Measurements from ENCODE around the gene RAB36. TPM values are rescaled to one million over a fixed set of nuclear protein-coding genes. Genes with fewer than 3 reads are reported as not detected.

RAB36 gene
- total and polyA plus RNA-seq, 7 experiments from 2014 or later = 0.10 to 1.2 (median 0.40) TPM

- no peaks in the 10 kb centered on the region for H3K9me3 ChIP-seq (ENCODE audit: control insufficient read depth in 2 of 3, low read length in 3 of 3)
- intact Hi-C loops (cut with micrococcal nuclease) = no loop called here
- no peaks in the 10 kb centered on the region for H3K27me3 ChIP-seq (ENCODE audit: control insufficient read depth in 2 of 2, insufficient read depth in 2 of 2, low read length in 2 of 2)
- Mint-ChIP-seq H3K27me3 (no peaks in the 10 kb centered on the region), H3K4me3 (peak overlapping the region in 1 of 10 donors; percentile 53), H3K36me3 (peaks cover 0 to 30% (median 2%) of the 10 kb centered on the region in 5 donors), H3K9me3 (peaks cover 0 to 1% (median 0%) of the 10 kb centered on the region in 11 donors), H3K27ac (peak overlapping the region in 2 of 9 donors; percentile 63 to 67), H3K4me1 (peaks cover 5 to 80% (median 68%) of the 10 kb centered on the region in 7 donors)
- H3K4me1 ChIP-seq (ENCODE audit: control insufficient read depth in 2 of 2, insufficient read depth in 2 of 2, low read length in 2 of 2) = peaks cover 0 to 7% of the 10 kb centered on the region in 2 donors
- no peak overlapping the region for H3K4me3 ChIP-seq (ENCODE audit: low read length)
- ATAC-seq (no peak), DNase-seq (no peak)
- H3K36me3 ChIP-seq (ENCODE audit: control insufficient read depth in 2 of 3, insufficient read depth in 3 of 3, low read length in 3 of 3) = peaks cover 0 to 30% (median 0%) of the 10 kb centered on the region in 3 experiments
- CTCF ChIA-PET = no interaction called here
- POLR2A ChIA-PET = no interaction called here
- peak overlapping the region; percentile 20 for H3K27ac ChIP-seq (ENCODE audit: low read depth, low read length)
These were observed 50.9 kb downstream of the RAB36 start for GRCh38 chr22:23196165-23196564.

- no peak overlapping the region for H3K4me3 ChIP-seq (ENCODE audit: low read length)
- H3K27me3 ChIP-seq (ENCODE audit: control insufficient read depth in 2 of 2, insufficient read depth in 2 of 2, low read length in 2 of 2) = no peaks in the 10 kb centered on the region
- peaks cover 0 to 1% (median 0%) of the 10 kb centered on the region in 11 donors for H3K9me3 Mint-ChIP-seq
- peaks cover 0 to 7% of the 10 kb centered on the region in 2 donors for H3K4me1 ChIP-seq (ENCODE audit: control insufficient read depth in 2 of 2, insufficient read depth in 2 of 2, low read length in 2 of 2)
- H3K36me3 Mint-ChIP-seq = peaks cover 0 to 27% (median 0%) of the 10 kb centered on the region in 5 donors
- peak overlapping the region in 7 of 9 donors; percentile 10 to 92 (median 75) for H3K27ac Mint-ChIP-seq
- H3K4me1 Mint-ChIP-seq = peaks cover 6 to 79% (median 62%) of the 10 kb centered on the region in 7 donors
- ChIA-PET CTCF (no interaction called here), POLR2A (no interaction called here)
- intact Hi-C loops (cut with micrococcal nuclease) = no loop called here
- no peak for DNase-seq
- no peak for ATAC-seq
- H3K4me3 Mint-ChIP-seq = peak overlapping the region in 1 of 10 donors; percentile 67
- no peak overlapping the region for H3K27ac ChIP-seq (ENCODE audit: low read depth, low read length)
- H3K36me3 ChIP-seq (ENCODE audit: control insufficient read depth in 2 of 3, insufficient read depth in 3 of 3, low read length in 3 of 3) = peaks cover 0 to 21% (median 0%) of the 10 kb centered on the region in 3 experiments
- H3K9me3 ChIP-seq (ENCODE audit: control insufficient read depth in 2 of 3, low read length in 3 of 3) = no peaks in the 10 kb centered on the region
- no peaks in the 10 kb centered on the region for H3K27me3 Mint-ChIP-seq
These were observed 52.6 kb downstream of the RAB36 start for GRCh38 chr22:23197836-23198235.

- peaks cover 0 to 7% of the 10 kb centered on the region in 2 donors for H3K4me1 ChIP-seq (ENCODE audit: control insufficient read depth in 2 of 2, insufficient read depth in 2 of 2, low read length in 2 of 2)
- H3K36me3 Mint-ChIP-seq = peaks cover 0 to 32% (median 0%) of the 10 kb centered on the region in 5 donors
- no peak overlapping the region for H3K4me3 ChIP-seq (ENCODE audit: low read length)
- ChIA-PET CTCF (interaction anchor here (0.6 kb wide), 1 partner anchor 1102 kb away, joined by 3 read pairs; no protein-coding TSS in a partner anchor), POLR2A (interaction anchor here (1.1 kb wide), 1 partner anchor 12 kb away, joined by 3 read pairs; no protein-coding TSS in a partner anchor)
- DNase-seq (no peak), ATAC-seq (no peak)
- H3K4me3 Mint-ChIP-seq = peak overlapping the region in 1 of 10 donors; percentile 15
- H3K9me3 ChIP-seq (ENCODE audit: control insufficient read depth in 2 of 3, low read length in 3 of 3) = no peaks in the 10 kb centered on the region
- peaks cover 9 to 79% (median 57%) of the 10 kb centered on the region in 7 donors for H3K4me1 Mint-ChIP-seq
- no peaks in the 10 kb centered on the region for H3K27me3 ChIP-seq (ENCODE audit: control insufficient read depth in 2 of 2, insufficient read depth in 2 of 2, low read length in 2 of 2)
- H3K9me3 Mint-ChIP-seq = peaks cover 0 to 1% (median 0%) of the 10 kb centered on the region in 11 donors
- peaks cover 0 to 27% (median 0%) of the 10 kb centered on the region in 3 experiments for H3K36me3 ChIP-seq (ENCODE audit: control insufficient read depth in 2 of 3, insufficient read depth in 3 of 3, low read length in 3 of 3)
- H3K27ac Mint-ChIP-seq = peak overlapping the region in 4 of 9 donors; percentile 53 to 81 (median 76)
- no peaks in the 10 kb centered on the region for H3K27me3 Mint-ChIP-seq
- intact Hi-C loops (cut with micrococcal nuclease) = no loop called here
- no peak overlapping the region for H3K27ac ChIP-seq (ENCODE audit: low read depth, low read length)
These were observed 53.9 kb downstream of the RAB36 start for GRCh38 chr22:23199159-23199558.

- Histone ChIP-seq H3K9me3 (ENCODE audit: control insufficient read depth in 2 of 3, low read length in 3 of 3) (no peaks in the 10 kb centered on the region), H3K36me3 (ENCODE audit: control insufficient read depth in 2 of 3, insufficient read depth in 3 of 3, low read length in 3 of 3) (peaks cover 0 to 31% (median 0%) of the 10 kb centered on the region in 3 experiments), H3K27me3 (ENCODE audit: control insufficient read depth in 2 of 2, insufficient read depth in 2 of 2, low read length in 2 of 2) (no peaks in the 10 kb centered on the region), H3K27ac (ENCODE audit: low read depth, low read length) (no peak overlapping the region), H3K4me3 (ENCODE audit: low read length) (no peak overlapping the region), H3K4me1 (ENCODE audit: control insufficient read depth in 2 of 2, insufficient read depth in 2 of 2, low read length in 2 of 2) (peaks cover 0 to 7% of the 10 kb centered on the region in 2 donors)
- Mint-ChIP-seq H3K27me3 (no peaks in the 10 kb centered on the region), H3K4me3 (peak overlapping the region in 3 of 10 donors; percentile 10 to 38 (median 19)), H3K27ac (peak overlapping the region in 7 of 9 donors; percentile 40 to 78 (median 59)), H3K36me3 (peaks cover 0 to 41% (median 0%) of the 10 kb centered on the region in 5 donors), H3K4me1 (peaks cover 9 to 86% (median 61%) of the 10 kb centered on the region in 7 donors), H3K9me3 (peaks cover 0 to 1% (median 0%) of the 10 kb centered on the region in 11 donors)
- POLR2A ChIA-PET = interaction anchor here (1.3 kb wide), 1 partner anchor 14 kb away, joined by 3 read pairs; no protein-coding TSS in a partner anchor
- DNase-seq = no peak
- CTCF ChIA-PET = interaction anchor here (0.6 kb wide), 1 partner anchor 21 kb away, joined by 3 read pairs; no protein-coding TSS in a partner anchor
- ATAC-seq = no peak
- intact Hi-C loops (cut with micrococcal nuclease) = no loop called here
These were observed 55.6 kb downstream of the RAB36 start for GRCh38 chr22:23200898-23201297.

GRCh38 chr22:23202812-23203451 lies 57.7 kb downstream of the RAB36 start:
- H3K4me1 Mint-ChIP-seq = peaks cover 9 to 83% (median 58%) of the 10 kb centered on the region in 7 donors
- H3K9me3 Mint-ChIP-seq = no peaks in the 10 kb centered on the region
- Histone ChIP-seq H3K36me3 (ENCODE audit: control insufficient read depth in 2 of 3, insufficient read depth in 3 of 3, low read length in 3 of 3) (peaks cover 0 to 21% (median 0%) of the 10 kb centered on the region in 3 experiments), H3K9me3 (ENCODE audit: control insufficient read depth in 2 of 3, low read length in 3 of 3) (no peaks in the 10 kb centered on the region), H3K4me1 (ENCODE audit: control insufficient read depth in 2 of 2, insufficient read depth in 2 of 2, low read length in 2 of 2) (peaks cover 0 to 6% of the 10 kb centered on the region in 2 donors), H3K4me3 (ENCODE audit: low read length) (no peak overlapping the region), H3K27ac (ENCODE audit: low read depth, low read length) (no peak overlapping the region), H3K27me3 (ENCODE audit: control insufficient read depth in 2 of 2, insufficient read depth in 2 of 2, low read length in 2 of 2) (no peaks in the 10 kb centered on the region)
- ChIA-PET CTCF (no interaction called here), POLR2A (interaction anchor here (0.6 kb wide), 1 partner anchor 52 kb away, joined by 4 read pairs; no protein-coding TSS in a partner anchor)
- peak overlapping the region in 1 of 10 donors; percentile 5 for H3K4me3 Mint-ChIP-seq
- H3K36me3 Mint-ChIP-seq = peaks cover 0 to 54% (median 7%) of the 10 kb centered on the region in 5 donors
- DNase-seq = no peak
- H3K27ac Mint-ChIP-seq = peak overlapping the region in 5 of 9 donors; percentile 11 to 51 (median 40)
- intact Hi-C loops (cut with micrococcal nuclease) = no loop called here
- H3K27me3 Mint-ChIP-seq = no peaks in the 10 kb centered on the region
- no peak for ATAC-seq

GRCh38 chr22:23203452-23204124 lies 58.3 kb downstream of the RAB36 start:
- H3K4me1 ChIP-seq (ENCODE audit: control insufficient read depth in 2 of 2, insufficient read depth in 2 of 2, low read length in 2 of 2) = peaks cover 0 to 3% of the 10 kb centered on the region in 2 donors
- ATAC-seq (no peak), DNase-seq (no peak)
- no peaks in the 10 kb centered on the region for H3K27me3 ChIP-seq (ENCODE audit: control insufficient read depth in 2 of 2, insufficient read depth in 2 of 2, low read length in 2 of 2)
- H3K4me1 Mint-ChIP-seq = peaks cover 9 to 79% (median 54%) of the 10 kb centered on the region in 7 donors
- CTCF ChIA-PET = no interaction called here
- H3K27ac ChIP-seq (ENCODE audit: low read depth, low read length) = no peak overlapping the region
- no peaks in the 10 kb centered on the region for H3K9me3 ChIP-seq (ENCODE audit: control insufficient read depth in 2 of 3, low read length in 3 of 3)
- no peak overlapping the region for H3K4me3 ChIP-seq (ENCODE audit: low read length)
- peaks cover 0 to 52% (median 7%) of the 10 kb centered on the region in 5 donors for H3K36me3 Mint-ChIP-seq
- H3K27ac Mint-ChIP-seq = peak overlapping the region in 5 of 9 donors; percentile 11 to 54 (median 47)
- no peaks in the 10 kb centered on the region for H3K9me3 Mint-ChIP-seq
- POLR2A ChIA-PET = no interaction called here
- no peaks in the 10 kb centered on the region for H3K27me3 Mint-ChIP-seq
- peaks cover 0 to 17% (median 0%) of the 10 kb centered on the region in 3 experiments for H3K36me3 ChIP-seq (ENCODE audit: control insufficient read depth in 2 of 3, insufficient read depth in 3 of 3, low read length in 3 of 3)
- peak overlapping the region in 1 of 10 donors; percentile 18 for H3K4me3 Mint-ChIP-seq
- intact Hi-C loops (cut with micrococcal nuclease) = loop anchor here in 1 of 2 donors (2.0 kb wide), 1 partner anchor 15 kb away; no protein-coding TSS in a partner anchor
